Mucosa of stomach (tissue), 1 donor: Measurements from ENCODE around the gene SUCO.

Experiments
- H3K27me3 ChIP-seq: one replicate; pipeline ENCODE4 v1.7.0; 2013; ENCODE audit warnings: mild to moderate bottlenecking, low read length; ENCODE audit not compliant: control insufficient read depth, insufficient read depth
- H3K36me3 ChIP-seq: one replicate; pipeline ENCODE4 v1.7.0; 2013; ENCODE audit warnings: low read length; ENCODE audit not compliant: control insufficient read depth, insufficient read depth
- H3K4me1 ChIP-seq: one replicate; pipeline ENCODE4 v1.7.0; 2013; ENCODE audit warnings: mild to moderate bottlenecking, low read length; ENCODE audit not compliant: control insufficient read depth, insufficient read depth
- H3K4me3 ChIP-seq: one replicate; pipeline ENCODE4 v1.7.0; 2013; ENCODE audit warnings: low read length
- H3K9ac ChIP-seq: one replicate; pipeline ENCODE4 v1.7.0; 2013; ENCODE audit warnings: mild to moderate bottlenecking, low read length, moderate library complexity
- H3K9me3 ChIP-seq: one replicate; pipeline ENCODE4 v1.7.0; 2013; ENCODE audit warnings: mild to moderate bottlenecking, low read length, moderate library complexity; ENCODE audit not compliant: control insufficient read depth
- donor health status: Pancreatic carcinoma.

The SUCO gene

DNA sequence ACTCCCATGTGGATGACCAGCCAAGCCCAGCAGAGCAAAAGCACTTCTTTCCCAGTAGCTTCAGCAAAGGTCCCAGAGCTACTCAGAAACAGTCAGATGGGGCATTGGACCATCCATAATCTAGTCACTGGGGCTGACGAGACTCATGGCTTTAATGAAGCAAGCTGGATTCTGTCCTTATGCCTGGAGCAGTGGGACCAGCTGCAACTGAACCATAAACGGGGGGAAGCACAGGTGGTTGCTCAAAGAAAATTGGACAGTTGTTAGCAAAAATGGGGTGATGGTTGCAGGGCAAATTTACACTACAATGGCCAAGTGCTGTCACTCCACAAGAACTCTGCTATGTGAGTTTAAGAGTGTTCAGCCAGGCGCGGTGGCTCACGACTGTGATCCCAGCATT is 108.5 kb downstream of the SUCO start:
- Histone ChIP-seq H3K4me1 (no peaks in the 10 kb centered on the region), H3K9ac (no peak overlapping the region), H3K9me3 (no peaks in the 10 kb centered on the region), H3K36me3 (no peaks in the 10 kb centered on the region), H3K27me3 (no peaks in the 10 kb centered on the region), H3K4me3 (no peak overlapping the region)

GRCh38 chr1:172642970-172643369 is 110.0 kb downstream of the SUCO start:
- H3K4me1 ChIP-seq = no peaks in the 10 kb centered on the region
- no peaks in the 10 kb centered on the region for H3K36me3 ChIP-seq
- no peak overlapping the region for H3K4me3 ChIP-seq
- H3K9ac ChIP-seq = no peak overlapping the region
- H3K27me3 ChIP-seq = no peaks in the 10 kb centered on the region
- H3K9me3 ChIP-seq = no peaks in the 10 kb centered on the region

DNA sequence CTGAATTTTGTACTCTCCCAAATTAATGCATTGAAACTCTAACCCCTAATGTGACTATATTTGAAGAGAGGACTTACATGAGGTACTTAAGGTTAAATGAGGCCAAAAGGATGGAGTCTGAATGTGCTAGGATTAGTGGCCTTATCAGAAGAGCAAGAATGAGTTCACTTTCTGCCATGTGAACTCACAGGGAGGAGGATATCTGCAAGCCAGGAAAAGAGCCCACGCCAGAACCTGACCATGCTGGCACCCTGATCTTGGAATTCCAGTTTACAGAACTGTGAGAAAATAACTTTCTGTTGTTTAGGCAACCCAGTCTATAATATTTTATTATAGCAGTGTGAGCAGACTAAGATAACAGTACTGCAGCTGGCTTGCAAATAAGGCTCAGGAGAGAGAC is 113.7 kb downstream of the SUCO start:
- H3K9ac ChIP-seq = no peak overlapping the region
- H3K9me3 ChIP-seq = no peaks in the 10 kb centered on the region
- no peak overlapping the region for H3K4me3 ChIP-seq
- H3K27me3 ChIP-seq = no peaks in the 10 kb centered on the region
- H3K36me3 ChIP-seq = no peaks in the 10 kb centered on the region
- no peaks in the 10 kb centered on the region for H3K4me1 ChIP-seq

- H3K9me3 ChIP-seq = no peaks in the 10 kb centered on the region
- no peak overlapping the region for H3K9ac ChIP-seq
- no peaks in the 10 kb centered on the region for H3K36me3 ChIP-seq
- H3K4me1 ChIP-seq = no peaks in the 10 kb centered on the region
- H3K4me3 ChIP-seq = no peak overlapping the region
- no peaks in the 10 kb centered on the region for H3K27me3 ChIP-seq
Measured at GRCh38 chr1:172647110-172647564, 114.2 kb downstream of the SUCO start.

DNA sequence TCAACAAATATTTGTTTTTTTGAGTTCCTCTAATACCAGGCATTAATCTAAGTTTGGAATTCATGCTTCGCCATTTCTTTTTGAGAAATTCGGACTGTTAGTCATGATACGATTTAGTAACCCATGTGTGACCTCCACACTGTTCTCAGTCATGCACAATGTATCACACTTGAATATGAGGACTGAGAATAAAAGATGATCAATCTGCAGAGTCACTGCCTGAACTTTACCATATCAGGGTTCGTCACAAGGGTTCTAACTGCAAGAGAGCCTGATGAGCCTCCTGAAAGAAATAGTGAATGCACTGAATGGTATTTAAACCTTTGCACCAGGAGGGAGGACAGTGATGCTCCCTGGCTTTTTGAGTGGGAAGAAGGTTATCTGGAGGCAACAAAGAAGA is 115.0 kb downstream of the SUCO start:
- Histone ChIP-seq H3K4me1 (no peaks in the 10 kb centered on the region), H3K9ac (no peak overlapping the region), H3K9me3 (no peaks in the 10 kb centered on the region), H3K4me3 (no peak overlapping the region), H3K27me3 (no peaks in the 10 kb centered on the region), H3K36me3 (no peaks in the 10 kb centered on the region)

DNA sequence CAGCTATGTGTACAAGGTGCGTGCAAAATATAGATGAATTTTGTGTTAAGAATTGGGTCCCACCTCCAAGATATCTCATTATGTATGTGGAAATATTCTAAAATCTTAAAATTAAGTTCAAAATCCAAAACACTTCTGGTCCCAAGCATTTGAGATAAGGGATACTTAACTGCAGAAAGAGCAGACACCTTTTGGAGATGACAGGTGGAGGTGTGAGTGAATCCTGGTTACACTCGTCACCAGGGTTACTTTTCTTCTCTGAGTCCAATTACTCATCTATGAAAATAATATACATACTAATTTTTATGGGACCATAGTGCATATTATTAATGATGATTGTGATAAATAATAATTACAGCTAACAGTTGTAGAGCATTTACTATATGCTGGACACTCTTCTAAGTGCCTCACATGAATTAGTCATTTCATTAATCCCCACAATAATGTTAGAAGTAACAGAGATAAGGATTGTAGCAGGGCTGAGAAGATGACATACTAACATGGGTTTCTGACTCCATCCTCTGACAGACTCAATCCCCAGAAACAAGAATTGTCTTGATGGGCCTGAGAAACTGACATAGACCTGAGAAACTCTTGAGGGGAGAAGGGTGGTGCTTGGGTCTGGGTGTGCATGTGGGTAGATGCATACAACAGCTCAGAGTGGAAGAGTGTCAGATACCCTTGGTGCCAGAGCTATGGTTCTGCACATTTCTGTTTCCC is 117.7 kb downstream of the SUCO start:
- Histone ChIP-seq H3K9me3 (no peaks in the 10 kb centered on the region), H3K27me3 (no peaks in the 10 kb centered on the region), H3K36me3 (no peaks in the 10 kb centered on the region), H3K9ac (no peak overlapping the region), H3K4me1 (no peaks in the 10 kb centered on the region), H3K4me3 (no peak overlapping the region)

DNA sequence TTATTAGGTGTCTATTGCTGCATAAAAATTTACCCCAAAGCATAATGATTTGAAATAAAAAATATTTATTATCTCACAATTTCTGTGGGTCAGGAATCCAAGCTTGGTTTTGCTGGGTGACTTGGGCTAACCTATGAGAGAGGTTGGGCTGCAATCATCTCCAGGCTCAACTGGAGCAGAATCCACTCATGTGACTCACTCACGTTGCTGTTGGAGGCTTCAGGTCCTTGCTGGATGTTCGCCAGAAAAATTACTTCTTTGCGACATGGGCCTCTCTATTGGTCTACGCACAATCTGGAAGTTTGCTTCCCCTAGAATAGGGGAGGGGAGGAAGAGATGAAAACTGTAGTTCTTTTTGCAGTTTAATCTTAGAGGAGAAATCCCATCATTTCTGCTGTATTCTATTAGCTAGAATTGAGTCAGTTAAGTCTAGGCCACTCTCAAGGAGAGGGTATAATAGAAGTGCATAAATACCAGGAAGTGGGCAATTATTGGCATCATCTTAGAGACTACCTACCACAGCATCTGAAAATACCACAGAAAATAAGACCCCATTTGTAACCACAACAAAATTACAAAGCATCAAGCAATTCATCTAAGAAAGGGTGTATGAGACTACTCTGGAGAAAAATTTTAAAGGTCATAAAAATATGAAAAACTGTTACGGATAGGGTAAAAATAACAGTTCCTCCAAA is 120.2 kb downstream of the SUCO start:
- Histone ChIP-seq H3K27me3 (no peaks in the 10 kb centered on the region), H3K36me3 (no peaks in the 10 kb centered on the region), H3K9ac (no peak overlapping the region), H3K9me3 (no peaks in the 10 kb centered on the region), H3K4me1 (no peaks in the 10 kb centered on the region), H3K4me3 (no peak overlapping the region)

DNA sequence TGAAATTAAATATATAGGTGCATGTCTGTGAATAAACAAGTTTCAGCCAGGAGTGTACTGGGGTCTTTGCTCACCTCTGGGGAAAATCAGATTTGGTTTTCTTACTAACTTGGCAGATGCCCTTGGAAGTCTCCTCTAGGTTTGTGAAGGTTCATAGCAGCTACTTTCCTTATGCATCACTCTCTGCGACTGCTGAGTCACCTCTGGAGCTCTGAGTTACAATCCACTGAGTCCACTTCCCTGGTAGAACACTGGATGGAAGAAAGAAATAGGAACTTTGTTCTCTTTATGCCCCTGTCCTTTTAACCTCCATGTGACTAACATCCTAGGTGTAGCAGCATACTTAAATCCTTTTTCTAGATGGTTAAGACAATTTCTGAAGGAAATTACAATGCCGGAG is 121.6 kb downstream of the SUCO start:
- Histone ChIP-seq H3K9me3 (no peaks in the 10 kb centered on the region), H3K4me1 (no peaks in the 10 kb centered on the region), H3K27me3 (no peaks in the 10 kb centered on the region), H3K4me3 (no peak overlapping the region), H3K36me3 (no peaks in the 10 kb centered on the region), H3K9ac (no peak overlapping the region)

GRCh38 chr1:172656576-172656975 is 123.6 kb downstream of the SUCO start:
- Histone ChIP-seq H3K4me1 (no peaks in the 10 kb centered on the region), H3K9me3 (no peaks in the 10 kb centered on the region), H3K9ac (no peak overlapping the region), H3K4me3 (no peak overlapping the region), H3K27me3 (no peaks in the 10 kb centered on the region), H3K36me3 (no peaks in the 10 kb centered on the region)

- H3K4me1 ChIP-seq = no peaks in the 10 kb centered on the region
- no peak overlapping the region for H3K4me3 ChIP-seq
- H3K36me3 ChIP-seq = no peaks in the 10 kb centered on the region
- no peaks in the 10 kb centered on the region for H3K9me3 ChIP-seq
- no peaks in the 10 kb centered on the region for H3K27me3 ChIP-seq
- H3K9ac ChIP-seq = no peak overlapping the region
Measured at GRCh38 chr1:172657586-172657985, 124.6 kb downstream of the SUCO start.

- Histone ChIP-seq H3K4me1 (no peaks in the 10 kb centered on the region), H3K27me3 (no peaks in the 10 kb centered on the region), H3K36me3 (no peaks in the 10 kb centered on the region), H3K4me3 (no peak within 1 kb of the TSS), H3K9me3 (no peaks in the 10 kb centered on the region), H3K9ac (no peak within 1 kb of the TSS)
Measured at GRCh38 chr1:172658871-172659453, 126.0 kb downstream of the SUCO start, which contains the start of gene FASLG. TSS of gene FASLG (plus strand) at chr1:172659103. CDS start at chr1:172659202, 99 bp downstream.

GRCh38 chr1:172661107-172661506 is 128.2 kb downstream of the SUCO start:
- Histone ChIP-seq H3K4me1 (no peaks in the 10 kb centered on the region), H3K27me3 (no peaks in the 10 kb centered on the region), H3K9ac (no peak overlapping the region), H3K9me3 (no peaks in the 10 kb centered on the region), H3K4me3 (no peak overlapping the region), H3K36me3 (no peaks in the 10 kb centered on the region)
